ENCODE measurements around the gene SETD1A.
A peak's percentile ranks its signal among the peaks of the same experiment; 100 is the strongest.
"Not testable (repeated sequence)": the region's sequence is repeated elsewhere in the genome, so short reads cannot be mapped to it uniquely, and the experiment has no call there.

SETD1A gene

GRCh38 chr16:30924913-30925631 is 32.5 kb upstream of the SETD1A start:
- Histone ChIP-seq H3K9me3 (ENCODE audit: low read length) (no peaks in the 10 kb centered on the region), H3K4me3 (ENCODE audit: low read length) (peak overlapping the region; percentile 56), H2AFZ (ENCODE audit: low read depth, low read length) (no peak overlapping the region), H3K27me3 (ENCODE audit: insufficient read depth, low read length) (no peaks in the 10 kb centered on the region), H3K36me3 (ENCODE audit: insufficient read depth, low read length) (peaks cover 30% of the 10 kb centered on the region), H3K4me1 (ENCODE audit: insufficient read depth, low read length) (peaks cover 18% of the 10 kb centered on the region)

GRCh38 chr16:30925632-30925987 is 31.9 kb upstream of the SETD1A start:
- Histone ChIP-seq H3K4me3 (ENCODE audit: low read length) (no peak overlapping the region), H3K4me1 (ENCODE audit: insufficient read depth, low read length) (peaks cover 18% of the 10 kb centered on the region)

GRCh38 chr16:30925995-30926811 is 31.4 kb upstream of the SETD1A start:
- Histone ChIP-seq H3K27me3 (ENCODE audit: insufficient read depth, low read length) (no peaks in the 10 kb centered on the region), H2AFZ (ENCODE audit: low read depth, low read length) (no peak overlapping the region), H3K4me1 (ENCODE audit: insufficient read depth, low read length) (peaks cover 18% of the 10 kb centered on the region), H3K36me3 (ENCODE audit: insufficient read depth, low read length) (peaks cover 41% of the 10 kb centered on the region), H3K9me3 (ENCODE audit: low read length) (no peaks in the 10 kb centered on the region), H3K4me3 (ENCODE audit: low read length) (no peak overlapping the region)

More at GRCh38 chr16:30925632-30925987, 31.9 kb upstream of the SETD1A start:
- no peaks in the 10 kb centered on the region for H3K27me3 ChIP-seq (ENCODE audit: insufficient read depth, low read length)
- H3K9me3 ChIP-seq (ENCODE audit: low read length) = no peaks in the 10 kb centered on the region
- H3K36me3 ChIP-seq (ENCODE audit: insufficient read depth, low read length) = peaks cover 35% of the 10 kb centered on the region
- no peak overlapping the region for H2AFZ ChIP-seq (ENCODE audit: low read depth, low read length)

DNA sequence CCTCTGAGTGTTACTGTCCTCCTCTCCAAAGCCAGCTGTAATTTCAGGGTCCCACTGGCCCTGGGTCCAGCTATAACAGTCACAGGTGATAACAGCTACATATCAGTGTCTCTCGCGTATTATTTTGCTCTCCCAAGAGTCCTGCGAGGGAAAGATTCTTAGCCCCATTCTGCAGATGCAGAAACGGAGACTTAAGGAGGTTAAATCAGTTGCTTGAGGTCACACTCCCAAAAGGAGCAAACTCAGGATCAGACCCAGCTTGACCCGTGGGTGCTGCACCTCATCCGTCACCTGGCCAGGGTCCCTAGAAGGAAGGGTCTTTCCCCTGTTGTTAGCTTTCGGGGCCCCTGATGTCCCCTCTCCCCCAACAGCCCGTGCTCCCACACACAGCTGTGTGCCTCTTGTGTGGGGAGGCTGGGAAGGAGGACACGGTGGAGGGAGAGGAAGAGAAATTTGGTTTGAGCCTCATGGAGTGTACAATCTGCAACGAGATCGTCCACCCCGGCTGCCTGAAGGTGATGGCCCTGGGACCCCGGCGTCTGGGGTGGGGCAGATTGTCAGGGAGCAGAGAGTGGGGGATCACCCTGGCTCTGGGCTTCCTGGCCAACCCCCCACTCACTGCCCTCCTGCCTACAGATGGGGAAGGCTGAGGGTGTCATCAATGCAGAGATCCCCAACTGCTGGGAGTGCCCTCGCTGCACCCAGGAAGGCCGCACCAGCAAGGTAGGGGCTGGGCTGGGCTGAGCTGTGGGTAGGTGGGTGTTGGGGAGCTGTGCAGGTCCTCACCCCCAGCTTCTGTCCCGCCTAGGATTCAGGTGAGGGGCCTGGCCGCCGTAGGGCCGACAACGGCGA is 30.4 kb upstream of the SETD1A start:
- H3K9me3 ChIP-seq (ENCODE audit: low read length) = no peaks in the 10 kb centered on the region
- no peak overlapping the region for H3K4me3 ChIP-seq (ENCODE audit: low read length)
- H2AFZ ChIP-seq (ENCODE audit: low read depth, low read length) = no peak overlapping the region
- H3K27me3 ChIP-seq (ENCODE audit: insufficient read depth, low read length) = no peaks in the 10 kb centered on the region
- peaks cover 49% of the 10 kb centered on the region for H3K36me3 ChIP-seq (ENCODE audit: insufficient read depth, low read length)
- H3K4me1 ChIP-seq (ENCODE audit: insufficient read depth, low read length) = peaks cover 18% of the 10 kb centered on the region

- Histone ChIP-seq H2AFZ (ENCODE audit: low read depth, low read length) (no peak overlapping the region), H3K36me3 (ENCODE audit: insufficient read depth, low read length) (peaks cover 54% of the 10 kb centered on the region), H3K27me3 (ENCODE audit: insufficient read depth, low read length) (no peaks in the 10 kb centered on the region), H3K4me3 (ENCODE audit: low read length) (no peak overlapping the region), H3K4me1 (ENCODE audit: insufficient read depth, low read length) (peaks cover 18% of the 10 kb centered on the region), H3K9me3 (ENCODE audit: low read length) (no peaks in the 10 kb centered on the region)
Measured at GRCh38 chr16:30927789-30928378, 29.7 kb upstream of the SETD1A start.

GRCh38 chr16:30928390-30928789 is 29.2 kb upstream of the SETD1A start:
- H3K4me1 ChIP-seq (ENCODE audit: insufficient read depth, low read length) = peaks cover 18% of the 10 kb centered on the region
- H3K27me3 ChIP-seq (ENCODE audit: insufficient read depth, low read length) = no peaks in the 10 kb centered on the region
- H3K4me3 ChIP-seq (ENCODE audit: low read length) = no peak overlapping the region
- H3K36me3 ChIP-seq (ENCODE audit: insufficient read depth, low read length) = peaks cover 54% of the 10 kb centered on the region
- H2AFZ ChIP-seq (ENCODE audit: low read depth, low read length) = no peak overlapping the region
- H3K9me3 ChIP-seq (ENCODE audit: low read length) = no peaks in the 10 kb centered on the region

DNA sequence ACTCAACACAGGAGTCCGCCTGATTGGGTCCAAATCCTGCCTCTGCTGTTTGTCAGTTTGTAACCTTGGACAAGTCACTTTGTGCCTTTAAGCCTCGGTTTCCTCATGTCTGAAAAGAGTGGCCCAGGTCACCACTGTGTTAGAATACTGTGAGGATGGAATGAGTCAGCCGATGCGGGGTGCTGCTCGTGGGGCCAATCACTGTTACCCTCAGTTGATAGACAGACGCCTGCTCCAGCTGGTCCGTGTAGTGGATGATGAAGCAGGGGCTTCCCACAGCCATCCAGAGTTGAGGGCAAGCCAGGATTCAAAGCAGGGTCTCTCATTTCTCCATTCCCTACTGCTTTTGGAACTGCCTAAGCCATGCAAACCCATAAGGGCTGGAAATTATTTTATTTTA is 28.4 kb upstream of the SETD1A start:
- Histone ChIP-seq H3K36me3 (ENCODE audit: insufficient read depth, low read length) (peaks cover 57% of the 10 kb centered on the region), H3K27me3 (ENCODE audit: insufficient read depth, low read length) (no peaks in the 10 kb centered on the region), H3K4me1 (ENCODE audit: insufficient read depth, low read length) (peaks cover 18% of the 10 kb centered on the region), H3K4me3 (ENCODE audit: low read length) (no peak overlapping the region), H3K9me3 (ENCODE audit: low read length) (no peaks in the 10 kb centered on the region), H2AFZ (ENCODE audit: low read depth, low read length) (no peak overlapping the region)

- Histone ChIP-seq H3K9me3 (ENCODE audit: low read length) (no peaks in the 10 kb centered on the region), H3K36me3 (ENCODE audit: insufficient read depth, low read length) (peaks cover 64% of the 10 kb centered on the region), H3K4me3 (ENCODE audit: low read length) (no peak overlapping the region), H3K4me1 (ENCODE audit: insufficient read depth, low read length) (peaks cover 10% of the 10 kb centered on the region), H3K27me3 (ENCODE audit: insufficient read depth, low read length) (no peaks in the 10 kb centered on the region), H2AFZ (ENCODE audit: low read depth, low read length) (no peak overlapping the region)
Measured at GRCh38 chr16:30930160-30930571, 27.4 kb upstream of the SETD1A start.

- Histone ChIP-seq H3K27me3 (ENCODE audit: insufficient read depth, low read length) (no peaks in the 10 kb centered on the region), H3K36me3 (ENCODE audit: insufficient read depth, low read length) (peaks cover 69% of the 10 kb centered on the region), H2AFZ (ENCODE audit: low read depth, low read length) (no peak overlapping the region), H3K4me1 (ENCODE audit: insufficient read depth, low read length) (peaks cover under 1% of the 10 kb centered on the region), H3K4me3 (ENCODE audit: low read length) (no peak overlapping the region), H3K9me3 (ENCODE audit: low read length) (no peaks in the 10 kb centered on the region)
Measured at GRCh38 chr16:30931068-30931650, 26.4 kb upstream of the SETD1A start.

DNA sequence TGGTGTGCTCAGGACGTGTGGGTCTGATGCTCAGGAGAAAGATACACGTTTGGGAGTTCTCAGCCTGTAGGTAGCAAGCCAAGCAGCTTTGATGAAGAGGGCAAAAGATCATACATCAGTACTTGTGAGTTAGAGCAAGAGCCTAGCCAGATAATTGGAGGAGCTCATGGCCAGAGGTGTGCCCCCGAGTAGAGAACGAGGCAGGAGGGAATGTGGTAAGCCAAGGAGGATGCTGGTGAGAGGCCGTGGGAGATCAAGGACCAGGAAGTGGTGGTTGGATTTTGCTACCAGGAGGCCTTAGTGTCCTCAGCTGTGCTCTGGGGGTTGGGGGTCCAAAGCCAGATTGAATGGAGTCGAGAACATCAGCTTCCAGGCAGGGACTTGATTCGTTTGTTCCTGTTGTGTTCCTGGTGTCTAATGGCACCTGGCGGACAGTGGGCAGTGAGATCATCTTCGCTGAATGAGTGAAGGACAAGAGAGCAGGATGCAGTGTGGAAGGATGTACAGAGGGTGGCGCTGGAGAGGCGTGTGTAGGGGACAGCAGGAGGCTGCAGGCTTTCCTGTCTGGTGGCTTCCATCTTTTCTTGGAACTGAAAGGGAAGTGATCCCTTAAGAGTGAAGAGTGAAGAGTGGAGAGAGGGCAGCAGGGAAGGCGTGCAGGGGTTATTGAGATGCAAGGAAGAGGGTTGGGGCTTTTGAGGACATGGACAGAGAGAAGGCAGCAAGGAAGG is 22.6 kb upstream of the SETD1A start:
- Histone ChIP-seq H3K4me1 (ENCODE audit: insufficient read depth, low read length) (no peaks in the 10 kb centered on the region), H3K36me3 (ENCODE audit: insufficient read depth, low read length) (peaks cover 60% of the 10 kb centered on the region), H2AFZ (ENCODE audit: low read depth, low read length) (no peak overlapping the region), H3K9me3 (ENCODE audit: low read length) (no peaks in the 10 kb centered on the region), H3K27me3 (ENCODE audit: insufficient read depth, low read length) (no peaks in the 10 kb centered on the region), H3K4me3 (ENCODE audit: low read length) (no peak overlapping the region)

- no peak overlapping the region for H2AFZ ChIP-seq (ENCODE audit: low read depth, low read length)
- no peaks in the 10 kb centered on the region for H3K27me3 ChIP-seq (ENCODE audit: insufficient read depth, low read length)
- H3K9me3 ChIP-seq (ENCODE audit: low read length) = no peaks in the 10 kb centered on the region
- H3K4me3 ChIP-seq (ENCODE audit: low read length) = no peak overlapping the region
- H3K36me3 ChIP-seq (ENCODE audit: insufficient read depth, low read length) = peaks cover 46% of the 10 kb centered on the region
- peaks cover 8% of the 10 kb centered on the region for H3K4me1 ChIP-seq (ENCODE audit: insufficient read depth, low read length)
Measured at GRCh38 chr16:30937692-30938091, 19.9 kb upstream of the SETD1A start.

GRCh38 chr16:30939571-30939970 is 18.0 kb upstream of the SETD1A start:
- H3K36me3 ChIP-seq (ENCODE audit: insufficient read depth, low read length) = peaks cover 54% of the 10 kb centered on the region
- H3K4me3 ChIP-seq (ENCODE audit: low read length); H3K27me3 ChIP-seq (ENCODE audit: insufficient read depth, low read length); H3K4me1 ChIP-seq (ENCODE audit: insufficient read depth, low read length); H2AFZ ChIP-seq (ENCODE audit: low read depth, low read length); H3K9me3 ChIP-seq (ENCODE audit: low read length): not testable (repeated sequence)
